H1 (cell line): ENCODE results near the gene TEX2. TPM values are rescaled to one million over a fixed set of nuclear protein-coding genes. Genes with fewer than 3 reads are reported as not detected.

ENCODE experiments used
- CTCF ChIA-PET: fragments of 300-600 bp; sonication (Branson Sonifier 250); formaldehyde crosslinking; loops from one replicate; lab custom pipeline; 2021; ENCODE audit not compliant: partially characterized antibody; lab: Charles Lee
- POLR2A ChIA-PET: fragments of 300-600 bp; sonication (Branson Sonifier 250); formaldehyde crosslinking; loops from one replicate; lab custom pipeline; 2021; ENCODE audit warnings: inconsistent platforms; ENCODE audit not compliant: partially characterized antibody; lab: Charles Lee
- DNase-seq, 2 experiments: peaks; one replicate each; pipeline versions ENCODE4 v3.0.0 to v3.0.0-alpha.2; 2010 to 2022; ENCODE audit warnings: low spot score in 2 of 2, low read depth in 1 of 2, mixed read lengths in 1 of 2
- FAIRE-seq: peaks from 2 replicates; lab custom pipeline; 2011; peaks lifted over from hg19 to GRCh38; lab: Jason Lieb, UNC
- H2AFZ ChIP-seq: 2 replicates; pipeline ENCODE4 v1.8.1; 2012; ENCODE audit warnings: low read length, inconsistent platforms
- H2AK5ac ChIP-seq: 2 replicates; pipeline ENCODE4 v1.6.1; 2013; ENCODE audit warnings: low read depth, low read length
- H2BK120ac ChIP-seq: replicated peaks from 2 replicates; pipeline ENCODE3; 2013; ENCODE audit warnings: low read depth, low read length, inconsistent platforms
- H2BK12ac ChIP-seq: 2 replicates; pipeline ENCODE4 v1.6.1; 2013; ENCODE audit warnings: low read depth, low read length
- H2BK15ac ChIP-seq: 2 replicates; pipeline ENCODE4 v1.6.1; 2013; ENCODE audit warnings: low read length
- H2BK20ac ChIP-seq: 2 replicates; pipeline ENCODE4 v1.6.1; 2013; ENCODE audit warnings: low read length
- H2BK5ac ChIP-seq: 2 replicates; pipeline ENCODE4 v1.6.1; 2013; ENCODE audit warnings: low read depth, low read length
- H3K14ac ChIP-seq: 2 replicates; pipeline ENCODE4 v1.6.1; 2013; ENCODE audit warnings: inconsistent platforms; ENCODE audit not compliant: insufficient read length
- H3K18ac ChIP-seq: 2 replicates; pipeline ENCODE4 v1.6.1; 2013; ENCODE audit warnings: low read length; ENCODE audit errors: extremely low read depth
- H3K23ac ChIP-seq: 2 replicates; pipeline ENCODE4 v1.6.1; 2013; ENCODE audit warnings: inconsistent platforms; ENCODE audit not compliant: insufficient read length
- H3K23me2 ChIP-seq: 2 replicates; pipeline ENCODE4 v1.6.1; 2013; ENCODE audit warnings: low read depth, low read length
- H3K27ac ChIP-seq: 2 replicates; pipeline ENCODE4 v1.6.1; 2011; ENCODE audit warnings: low read depth, low read length, inconsistent platforms
- H3K27me3 ChIP-seq, 4 experiments: replicated peaks in 1 of 4; 1 replicate in 1 of 4; 2 replicates in 3 of 4; pipeline versions ENCODE4 v1.6.1 to v1.8.1; 2011 to 2013; ENCODE audit warnings: low read length in 3 of 4, mild to moderate bottlenecking in 3 of 4, inconsistent platforms in 2 of 4, mixed read lengths in 2 of 4, moderate library complexity in 1 of 4; ENCODE audit not compliant: control insufficient read depth in 3 of 4, insufficient read depth in 3 of 4; ENCODE audit errors: extremely low read depth in 1 of 4
- H3K36me3 ChIP-seq, 4 experiments: 2 replicates each; pipeline versions ENCODE4 v1.6.1 to v1.8.1; 2011 to 2013; ENCODE audit warnings: mild to moderate bottlenecking in 4 of 4, low read length in 3 of 4, moderate library complexity in 2 of 4, control low read depth in 1 of 4, inconsistent platforms in 1 of 4; ENCODE audit not compliant: insufficient read depth in 4 of 4, control insufficient read depth in 2 of 4
- H3K4ac ChIP-seq: replicated peaks from 2 replicates; pipeline ENCODE3; 2013; ENCODE audit warnings: low read length, low read depth, mixed read lengths, inconsistent platforms; ENCODE audit not compliant: insufficient read length
- H3K4me1 ChIP-seq, 4 experiments: replicated peaks in 1 of 4; 1 replicate in 1 of 4; 2 replicates in 3 of 4; pipeline versions ENCODE4 v1.6.1 to v1.8.1; 2011 to 2013; ENCODE audit warnings: low read length in 3 of 4, inconsistent platforms in 2 of 4, mixed read lengths in 1 of 4; ENCODE audit not compliant: insufficient read depth in 4 of 4, control insufficient read depth in 3 of 4
- H3K4me2 ChIP-seq, 2 experiments: 2 replicates each; pipeline versions ENCODE4 v1.6.1 to v1.8.1; 2011 to 2013; ENCODE audit warnings: low read depth in 2 of 2, low read length in 2 of 2, control low read depth in 1 of 2, inconsistent platforms in 1 of 2, mild to moderate bottlenecking in 1 of 2; ENCODE audit not compliant: insufficient read depth in 1 of 2
- H3K4me3 ChIP-seq, 4 experiments: fragments of 200-600, 300-600 bp in 1 of 4; sonication (generic), shearing (Covaris generic), sonication (Bioruptor Twin) in 1 of 4; 2 replicates each; pipeline versions ENCODE4 v1.5.1 to v1.8.1; 2011 to 2016; ENCODE audit warnings: low read length in 4 of 4, low read depth in 3 of 4, control low read depth in 2 of 4, inconsistent platforms in 2 of 4, mild to moderate bottlenecking in 2 of 4, mixed read lengths in 1 of 4, moderate library complexity in 1 of 4; ENCODE audit not compliant: insufficient read depth in 2 of 4; ENCODE audit errors: extremely low read depth in 1 of 4
- H3K56ac ChIP-seq: replicated peaks from 2 replicates; pipeline ENCODE3; 2013; ENCODE audit warnings: low read depth, mild to moderate bottlenecking, mixed read lengths, low read length, inconsistent platforms; ENCODE audit not compliant: insufficient read length
- H3K79me1 ChIP-seq: 2 replicates; pipeline ENCODE4 v1.6.1; 2013; ENCODE audit warnings: low read depth, low read length, control low read depth
- H3K79me2 ChIP-seq, 2 experiments: 2 replicates each; pipeline versions ENCODE4 v1.6.1 to v1.8.1; 2012 to 2013; ENCODE audit warnings: low read length in 2 of 2, mild to moderate bottlenecking in 2 of 2, inconsistent platforms in 1 of 2; ENCODE audit not compliant: insufficient read depth in 2 of 2, control insufficient read depth in 1 of 2
- H3K9ac ChIP-seq, 4 experiments: replicated peaks in 1 of 4; 1 replicate in 1 of 4; 2 replicates in 3 of 4; pipeline versions ENCODE4 v1.6.1 to v1.8.1; 2011 to 2013; ENCODE audit warnings: low read depth in 3 of 4, low read length in 3 of 4, control low read depth in 2 of 4, mild to moderate bottlenecking in 2 of 4, moderate library complexity in 2 of 4, inconsistent platforms in 1 of 4; ENCODE audit errors: extremely low read depth in 1 of 4
- H3K9me3 ChIP-seq, 2 experiments: 2 replicates each; pipeline versions ENCODE4 v1.6.1 to v1.8.1; 2012 to 2013; ENCODE audit warnings: mild to moderate bottlenecking in 2 of 2, moderate library complexity in 2 of 2, control low read depth in 1 of 2, inconsistent platforms in 1 of 2, low read depth in 1 of 2, low read length in 1 of 2, mixed read lengths in 1 of 2; ENCODE audit not compliant: insufficient read depth in 2 of 2
- H4K20me1 ChIP-seq, 2 experiments: replicated peaks in 1 of 2; 2 replicates each; pipeline versions ENCODE3 to v1.8.1; 2011 to 2013; ENCODE audit warnings: inconsistent platforms in 2 of 2, low read length in 2 of 2, mild to moderate bottlenecking in 1 of 2; ENCODE audit not compliant: insufficient read depth in 2 of 2, control insufficient read depth in 1 of 2
- H4K5ac ChIP-seq: 2 replicates; pipeline ENCODE4 v1.6.1; 2013; ENCODE audit warnings: low read length, low read depth, mixed read lengths, inconsistent platforms; ENCODE audit not compliant: insufficient read length
- H4K8ac ChIP-seq: 2 replicates; pipeline ENCODE4 v1.8.0; 2013; ENCODE audit warnings: mild to moderate bottlenecking, moderate library complexity, low read length, inconsistent platforms; ENCODE audit not compliant: insufficient read depth; ENCODE audit errors: extremely low read depth
- H4K91ac ChIP-seq: replicated peaks from 2 replicates; pipeline ENCODE3; 2013; ENCODE audit warnings: low read length, mixed read lengths, inconsistent platforms; ENCODE audit not compliant: insufficient read length
- ASH2L ChIP-seq: fragments of 200-600, 300-600 bp; sonication (generic); IDR thresholded peaks from one replicate; pipeline ENCODE4 v1.7.1; 2017; ENCODE audit warnings: low read length
- CBX8 ChIP-seq: fragments of 300-800, 300-1000 bp; sonication (generic); IDR thresholded peaks from 2 replicates; pipeline ENCODE4 v1.7.1; 2016; ENCODE audit warnings: low read depth, low read length, borderline replicate concordance
- EGR1 ChIP-seq: IDR thresholded peaks from 2 replicates; pipeline ENCODE4 v1.6.1; 2011; ENCODE audit warnings: low read depth, low read length, borderline replicate concordance
- POU5F1 ChIP-seq: IDR thresholded peaks from 2 replicates; pipeline ENCODE4 v1.6.1; 2011; ENCODE audit warnings: low read depth, mild to moderate bottlenecking, low read length, moderate library complexity
- SAP30 ChIP-seq: fragments of 300-600 bp; sonication (generic); IDR thresholded peaks from 2 replicates; pipeline ENCODE4 v1.7.1; 2012; ENCODE audit warnings: low read length, moderate library complexity, mild to moderate bottlenecking, inconsistent platforms; ENCODE audit not compliant: insufficient read depth, insufficient replicate concordance
- TAF1 ChIP-seq: IDR thresholded peaks from 2 replicates; pipeline ENCODE4 v1.6.1; 2011; ENCODE audit warnings: mild to moderate bottlenecking, low read depth, low read length
- TCF12 ChIP-seq: IDR thresholded peaks from 2 replicates; pipeline ENCODE4 v1.6.1; 2011; ENCODE audit warnings: low read depth, mild to moderate bottlenecking, low read length
- YY1 ChIP-seq: IDR thresholded peaks from 2 replicates; pipeline ENCODE4 v1.6.1; 2011; ENCODE audit warnings: low read depth, mild to moderate bottlenecking, low read length
- ZNF274 ChIP-seq: IDR thresholded peaks from 2 replicates; pipeline ENCODE4 v1.7.0; 2012; ENCODE audit warnings: low read length, borderline replicate concordance; ENCODE audit errors: extremely low read depth
- WGBS, 2 experiments: shearing (Covaris generic) in 1 of 2; methylation state at CpG; one replicate each; pipeline versions ENCODE4 v1.1.6 to v1.1.7; 2013 to 2015; ENCODE audit warnings: low lambda C conversion rate in 2 of 2, mixed read lengths in 2 of 2, inconsistent platforms in 1 of 2, low coverage in 1 of 2, missing lambda C conversion rate in 1 of 2; ENCODE audit not compliant: insufficient replicate concordance in 2 of 2, insufficient coverage in 1 of 2, insufficient read length in 1 of 2; ENCODE audit errors: extremely low coverage in 1 of 2, missing lambda C conversion rate in 1 of 2; 5-methylcytosine and 5-hydroxymethylcytosine counted together
- polyA plus RNA-seq, 7 experiments: library from polyadenylated mRNA; depleted of rRNA in 3 of 7; stranded (reverse) in 5 of 7; unstranded in 2 of 7; fragments of >200 nt in 5 of 7; fragments of 200-250 nt in 2 of 7; gene quantifications; 1 replicate in 5 of 7; 2 replicates in 1 of 7; 4 replicates in 1 of 7; pipeline versions ENCODE4 v1.2.1 to v1.2.3, GENCODE V29; 2011 to 2013; ENCODE audit warnings: missing spikeins in 2 of 7, mixed read lengths in 2 of 7
- total RNA-seq: library from RNA; stranded (reverse); fragmentation: NEBNext Ultra II Directional; extraction: Animal tissue kit (Norgen Biotek cat#: 25700); gene quantifications from 2 replicates; pipeline ENCODE4 v1.2.1, GENCODE V29; 2021
- TF ChIP-seq, protein P1 (sequence below), 3 experiments: IDR thresholded peaks; 1 replicate in 2 of 3; 2 replicates in 1 of 3; pipeline versions ENCODE4 v1.5.1 to v1.6.1; 2011; ENCODE audit warnings: low read length in 3 of 3, mild to moderate bottlenecking in 3 of 3, inconsistent platforms in 2 of 3, low read depth in 1 of 3, moderate library complexity in 1 of 3; ENCODE audit not compliant: insufficient read depth in 1 of 3; ENCODE audit errors: control extremely low read depth in 1 of 3

Gene TEX2
- total and polyA plus RNA-seq, 2 of the 8 experiments (the other 6 are each of a cell fraction or from before 2014, with no cell fraction given), result 6.1 to 15.6 TPM

DNA sequence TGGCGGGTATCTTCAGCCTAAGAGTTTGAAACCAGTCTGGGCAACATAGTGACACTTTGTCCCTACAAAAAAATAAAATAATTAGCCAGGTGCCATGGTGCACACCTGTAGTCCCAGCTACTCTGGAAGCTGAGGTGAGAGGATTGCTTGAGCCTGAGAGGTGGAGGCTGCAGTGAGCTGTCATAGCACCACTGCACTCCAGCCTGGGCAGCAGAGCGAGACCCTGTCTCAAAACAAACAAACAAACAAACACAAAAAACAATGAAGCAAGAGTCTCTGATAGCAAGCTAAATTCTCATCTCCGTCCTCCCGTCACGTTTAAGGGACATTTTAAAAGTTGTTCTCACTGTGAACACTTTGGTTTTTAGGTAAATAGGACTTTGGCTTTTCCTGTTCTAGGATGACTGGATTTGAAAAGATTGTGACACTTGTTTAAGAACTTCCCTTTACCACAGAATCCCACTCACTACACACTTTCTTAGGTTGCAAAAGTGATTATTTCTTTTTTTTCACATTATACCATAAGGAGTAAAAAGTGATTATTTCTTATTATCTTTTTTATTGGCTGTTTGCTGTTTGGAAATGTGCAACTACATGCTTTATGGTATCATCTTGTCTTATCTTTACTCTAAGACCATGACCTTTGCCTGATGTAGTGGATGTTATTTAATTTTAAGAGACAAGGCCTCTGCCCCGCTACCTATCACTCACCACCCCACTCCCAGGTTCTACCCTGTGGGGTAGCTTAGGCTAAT, 128.7 kb downstream of the TEX2 start:
- Histone ChIP-seq H4K8ac (no peak overlapping the region), H3K9ac (no peak overlapping the region), H2BK20ac (no peak overlapping the region), H3K27ac (no peak overlapping the region), H3K27me3 (peaks cover 0 to 13% (median 10%) of the 10 kb centered on the region in 4 experiments; a peak in 6 of 7 replicates), H4K20me1 (no peaks in the 10 kb centered on the region), H2AK5ac (no peak overlapping the region), H3K4ac (no peak overlapping the region), H3K14ac (no peak overlapping the region), H2AFZ (no peak overlapping the region), H3K18ac (no peak overlapping the region), H3K4me2 (no peak overlapping the region), H3K4me1 (no peaks in the 10 kb centered on the region), H3K79me2 (no peaks in the 10 kb centered on the region), H2BK120ac (no peak overlapping the region), H3K4me3 (no peak overlapping the region), H3K23me2 (peaks cover 4% of the 10 kb centered on the region; the same call in 1 of the 2 replicates), H3K23ac (no peak overlapping the region), H4K5ac (no peak overlapping the region), H3K79me1 (no peaks in the 10 kb centered on the region), H3K36me3 (no peaks in the 10 kb centered on the region), H2BK12ac (no peak overlapping the region), H3K9me3 (no peaks in the 10 kb centered on the region), H4K91ac (no peak overlapping the region), H2BK15ac (no peak overlapping the region), H3K56ac (no peak overlapping the region), H2BK5ac (no peak overlapping the region)
- DNase-seq (no peak), FAIRE-seq (no peak)
- POLR2A ChIA-PET, result interaction anchor here (0.6 to 10.5 kb wide), 5 partner anchors 12 to 194 kb away, joined by 3 to 164 read pairs (median 4); no protein-coding TSS in a partner anchor
- CTCF ChIA-PET, result interaction anchor here (0.6 to 14.4 kb wide), 41 partner anchors 10 to 287 kb away, joined by 3 to 238 read pairs (median 5); partner anchors contain the start of genes GH1 and ICAM2
- WGBS, 2 experiments, result 92% methylated on average over 6 of the region's 6 CpGs; no CpG with 5 or more reads in 1 of the 2 experiments
- TF ChIP-seq CBX8 (no peak), POU5F1 (no peak), ASH2L (no peak), TCF12 (no peak), TAF1 (no peak), SAP30 (no peak), ZNF274 (no peak), EGR1 (no peak), YY1 (no peak)
- TF ChIP-seq, protein P1, sequence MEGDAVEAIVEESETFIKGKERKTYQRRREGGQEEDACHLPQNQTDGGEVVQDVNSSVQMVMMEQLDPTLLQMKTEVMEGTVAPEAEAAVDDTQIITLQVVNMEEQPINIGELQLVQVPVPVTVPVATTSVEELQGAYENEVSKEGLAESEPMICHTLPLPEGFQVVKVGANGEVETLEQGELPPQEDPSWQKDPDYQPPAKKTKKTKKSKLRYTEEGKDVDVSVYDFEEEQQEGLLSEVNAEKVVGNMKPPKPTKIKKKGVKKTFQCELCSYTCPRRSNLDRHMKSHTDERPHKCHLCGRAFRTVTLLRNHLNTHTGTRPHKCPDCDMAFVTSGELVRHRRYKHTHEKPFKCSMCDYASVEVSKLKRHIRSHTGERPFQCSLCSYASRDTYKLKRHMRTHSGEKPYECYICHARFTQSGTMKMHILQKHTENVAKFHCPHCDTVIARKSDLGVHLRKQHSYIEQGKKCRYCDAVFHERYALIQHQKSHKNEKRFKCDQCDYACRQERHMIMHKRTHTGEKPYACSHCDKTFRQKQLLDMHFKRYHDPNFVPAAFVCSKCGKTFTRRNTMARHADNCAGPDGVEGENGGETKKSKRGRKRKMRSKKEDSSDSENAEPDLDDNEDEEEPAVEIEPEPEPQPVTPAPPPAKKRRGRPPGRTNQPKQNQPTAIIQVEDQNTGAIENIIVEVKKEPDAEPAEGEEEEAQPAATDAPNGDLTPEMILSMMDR (IDR thresholded peaks at IDR 0.05; ENCODE audit: control extremely low read depth in 1 of 3, insufficient read depth in 1 of 3, low read depth in 1 of 3, low read length in 3 of 3), result no peak
